GM12801 (cell line): ENCODE data around the gene EPB41L4B.

Experiments
- TF ChIP-seq, protein P1 (sequence below): IDR thresholded peaks from one replicate; pipeline ENCODE4 v1.5.1; 2011; ENCODE audit warnings: control low read depth; ENCODE audit not compliant: insufficient read length; ENCODE audit errors: extremely low read depth

Gene EPB41L4B

DNA sequence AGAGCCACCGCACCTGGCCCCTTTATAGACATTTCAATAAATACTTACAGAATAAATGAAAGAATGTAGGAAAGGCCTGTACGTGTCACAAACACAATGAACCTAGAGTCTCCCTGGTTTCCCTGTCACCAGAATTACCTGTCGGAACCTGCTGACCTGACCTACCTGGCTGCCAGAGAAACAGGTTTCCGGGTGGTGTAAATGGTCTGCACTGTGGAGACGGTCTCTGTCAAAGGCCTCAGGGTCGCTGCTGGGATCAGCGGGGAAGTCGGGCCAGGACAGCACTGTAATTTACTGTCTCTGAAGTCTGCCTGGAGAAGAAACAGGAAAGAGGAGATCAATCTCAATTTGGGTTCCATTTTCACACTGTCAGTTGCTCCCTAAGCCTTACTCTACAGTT lies 144.5 kb downstream of the EPB41L4B start:
- TF ChIP-seq, protein P1, sequence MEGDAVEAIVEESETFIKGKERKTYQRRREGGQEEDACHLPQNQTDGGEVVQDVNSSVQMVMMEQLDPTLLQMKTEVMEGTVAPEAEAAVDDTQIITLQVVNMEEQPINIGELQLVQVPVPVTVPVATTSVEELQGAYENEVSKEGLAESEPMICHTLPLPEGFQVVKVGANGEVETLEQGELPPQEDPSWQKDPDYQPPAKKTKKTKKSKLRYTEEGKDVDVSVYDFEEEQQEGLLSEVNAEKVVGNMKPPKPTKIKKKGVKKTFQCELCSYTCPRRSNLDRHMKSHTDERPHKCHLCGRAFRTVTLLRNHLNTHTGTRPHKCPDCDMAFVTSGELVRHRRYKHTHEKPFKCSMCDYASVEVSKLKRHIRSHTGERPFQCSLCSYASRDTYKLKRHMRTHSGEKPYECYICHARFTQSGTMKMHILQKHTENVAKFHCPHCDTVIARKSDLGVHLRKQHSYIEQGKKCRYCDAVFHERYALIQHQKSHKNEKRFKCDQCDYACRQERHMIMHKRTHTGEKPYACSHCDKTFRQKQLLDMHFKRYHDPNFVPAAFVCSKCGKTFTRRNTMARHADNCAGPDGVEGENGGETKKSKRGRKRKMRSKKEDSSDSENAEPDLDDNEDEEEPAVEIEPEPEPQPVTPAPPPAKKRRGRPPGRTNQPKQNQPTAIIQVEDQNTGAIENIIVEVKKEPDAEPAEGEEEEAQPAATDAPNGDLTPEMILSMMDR = no peak

DNA sequence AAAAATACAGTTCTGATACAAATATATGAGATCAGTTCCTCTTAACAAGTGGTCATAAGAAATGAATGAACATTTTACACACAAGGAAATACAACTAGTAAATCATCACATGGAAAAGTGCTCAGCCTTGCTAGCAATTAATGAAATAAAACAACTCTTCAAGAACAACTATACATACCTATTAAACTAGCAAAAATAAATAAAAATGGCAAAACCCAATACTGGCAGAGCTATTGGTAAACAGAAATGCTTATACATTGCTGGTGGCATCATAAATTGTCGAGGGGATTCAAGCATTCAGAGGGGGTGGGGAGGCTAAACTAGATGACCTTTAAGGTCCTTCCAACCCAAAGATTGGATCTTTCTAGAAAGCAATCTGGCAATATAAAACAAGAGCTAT lies 147.9 kb downstream of the EPB41L4B start:
- TF ChIP-seq, protein P1 = no peak

DNA sequence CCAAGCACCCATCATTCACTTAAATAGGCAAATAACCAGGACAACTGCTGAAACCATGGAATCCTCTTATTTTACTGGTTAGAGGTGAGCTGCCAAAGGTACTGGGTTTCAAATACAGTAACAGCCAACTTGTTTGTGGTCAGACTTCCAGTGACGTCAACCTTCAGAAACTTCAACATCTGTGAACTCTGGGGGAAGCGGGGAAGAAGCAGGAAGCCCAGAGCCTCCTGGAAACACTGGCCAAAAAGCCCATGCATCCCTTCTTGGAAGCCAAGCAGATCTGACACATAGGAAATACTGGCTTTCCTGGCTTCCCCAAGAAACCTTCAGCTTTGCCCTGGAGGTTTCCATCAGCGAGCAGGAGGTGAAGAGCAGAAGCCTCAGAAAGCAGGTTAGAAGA lies 148.9 kb downstream of the EPB41L4B start:
- TF ChIP-seq, protein P1 = no peak

DNA sequence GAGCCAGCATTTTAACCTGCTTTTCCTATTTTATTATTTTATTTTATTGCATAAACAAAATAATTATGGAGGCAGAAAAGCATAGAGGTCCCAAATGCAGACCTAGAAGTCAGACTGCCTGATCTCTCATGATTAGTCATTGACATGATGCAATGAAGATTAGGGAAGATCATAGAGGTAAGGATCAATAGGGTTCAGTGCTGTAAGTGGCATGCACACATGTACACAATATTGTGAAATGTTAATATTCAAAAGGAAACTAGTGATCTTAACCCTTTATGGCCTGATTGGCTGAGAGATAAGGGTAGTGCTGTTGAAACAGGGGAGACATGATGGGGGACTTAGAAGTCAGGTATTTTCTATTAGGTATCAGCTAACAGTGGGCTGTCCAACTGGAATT lies 152.7 kb downstream of the EPB41L4B start:
- TF ChIP-seq, protein P1 = no peak

DNA sequence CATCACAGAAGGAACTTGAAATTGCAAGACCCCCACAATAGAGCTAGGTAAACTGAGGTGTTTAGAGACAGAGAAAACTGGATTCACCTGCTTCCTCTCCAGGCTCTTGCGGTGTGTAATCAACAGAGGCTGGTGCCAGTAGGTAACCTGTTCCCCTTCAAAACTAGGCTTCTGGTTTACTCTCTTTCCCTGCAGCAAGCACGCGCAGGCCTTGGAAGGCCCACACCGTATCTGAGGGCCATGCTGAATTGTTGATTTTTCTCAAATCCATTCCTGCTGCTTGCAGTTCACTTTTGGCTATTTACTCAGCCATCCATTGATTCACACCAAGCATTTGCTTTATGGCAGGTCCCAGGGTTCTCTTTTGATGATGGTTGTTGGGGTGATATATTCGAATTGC lies 153.1 kb downstream of the EPB41L4B start:
- TF ChIP-seq, protein P1 = no peak

DNA sequence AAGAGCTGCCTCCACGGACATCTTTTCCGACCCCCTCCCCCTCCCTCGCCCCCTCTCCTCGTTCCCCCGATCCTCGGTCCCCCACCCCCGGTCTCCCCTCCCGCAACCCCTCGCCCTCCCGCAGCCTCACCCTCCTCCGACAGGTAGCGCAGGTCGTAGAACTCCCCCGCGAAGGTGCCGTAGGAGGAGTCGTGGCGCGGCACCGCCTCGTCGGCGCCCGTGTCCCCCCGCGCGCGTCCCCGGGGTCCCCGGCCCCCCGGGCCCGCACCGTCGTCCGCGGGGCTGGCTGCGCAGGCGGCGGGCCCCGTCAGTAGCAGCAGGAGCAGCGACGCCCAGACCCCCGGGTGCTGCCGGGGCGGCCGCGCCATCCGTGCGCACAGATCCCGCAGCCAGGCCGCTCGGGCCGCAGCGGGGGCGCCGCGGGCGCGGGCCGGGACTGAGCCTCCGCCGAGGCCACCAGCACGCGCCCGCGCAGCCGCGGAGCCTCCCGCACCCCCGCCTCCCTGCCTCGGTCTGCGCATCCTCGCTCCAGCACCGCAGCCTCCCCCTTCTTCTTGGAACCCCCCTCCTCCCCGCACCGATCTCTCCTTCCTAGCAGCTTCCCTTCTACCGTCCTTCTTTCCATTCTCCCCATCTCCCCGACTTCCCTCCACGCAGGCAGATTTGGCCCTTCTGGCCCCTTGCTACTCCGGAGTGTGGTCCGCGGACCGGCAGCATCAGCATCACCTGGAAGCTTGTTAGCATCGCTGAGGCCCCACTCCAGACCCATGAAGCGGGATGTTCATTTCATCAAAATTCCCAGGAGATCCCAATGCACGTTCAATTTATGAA lies 153.9 kb downstream of the EPB41L4B start, which contains the start of gene FRRS1L:
TSS of gene FRRS1L (minus strand) at position 479 of the 831 bp plus-strand sequence. CDS start at position 368, 111 bp downstream.
- TF ChIP-seq, protein P1 = no peak

DNA sequence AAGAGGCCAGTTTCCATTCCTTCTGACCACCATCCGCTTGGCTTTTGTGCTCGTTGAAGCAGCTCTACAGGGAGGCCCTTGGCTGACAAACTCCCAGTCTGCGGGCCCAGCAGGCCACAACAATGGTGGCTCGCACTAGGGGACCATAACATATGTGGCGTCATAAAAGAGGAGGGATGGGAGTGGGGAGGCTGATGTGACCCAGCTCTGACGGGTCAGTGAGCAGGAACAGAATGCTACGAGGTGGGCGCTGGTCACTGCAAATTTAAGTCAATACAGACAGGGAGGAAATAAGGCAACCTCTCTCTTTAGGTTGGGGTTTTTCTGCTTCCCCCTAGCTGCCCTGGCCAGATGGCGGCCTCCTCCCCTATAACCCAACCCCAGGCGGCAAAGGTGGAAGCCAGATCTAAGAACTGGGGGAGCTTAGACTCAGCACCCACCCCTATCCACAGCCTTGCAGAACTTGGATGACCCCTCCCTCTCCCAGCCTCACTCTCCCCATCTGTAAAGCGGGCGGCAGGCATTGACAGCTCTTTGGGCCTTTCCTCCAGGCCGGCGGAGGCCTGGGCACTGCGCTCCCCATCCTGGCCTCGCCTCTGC lies 154.6 kb downstream of the EPB41L4B start:
- TF ChIP-seq, protein P1 = no peak
